K562 (cell line): ENCODE data around the gene CSRNP2. TPM values are rescaled to one million over a fixed set of nuclear protein-coding genes. Genes with fewer than 3 reads are reported as not detected.

ENCODE experiments used
- ADNP ChIP-seq: fragments of 200-800 bp; sonication (Bioruptor generic); IDR thresholded peaks from 2 replicates; pipeline ENCODE4 v1.6.1; 2016; ENCODE audit warnings: missing genetic modification characterization, missing compliant biosample characterization
- HOXB6 ChIP-seq: fragments of 250-450 bp; sonication (Bioruptor Pico); IDR thresholded peaks from 2 replicates; pipeline ENCODE4 v1.5.1; 2022; ENCODE audit warnings: mild to moderate bottlenecking, borderline replicate concordance
- MEF2D ChIP-seq: conservative IDR thresholded peaks from 2 replicates; pipeline ENCODE4 v1.6.1; 2016; ENCODE audit warnings: low read depth, missing genetic modification characterization, missing compliant biosample characterization
- NCOA2 ChIP-seq, 2 experiments: fragments of 450-650 bp; IDR thresholded peaks; 2 replicates each; pipeline ENCODE4 v1.6.1; 2018; ENCODE audit warnings: mild to moderate bottlenecking in 2 of 2, moderate library complexity in 1 of 2; ENCODE audit not compliant: partially characterized antibody in 2 of 2
- NFYB ChIP-seq: IDR thresholded peaks from 2 replicates; pipeline ENCODE4 v1.6.1; 2011; ENCODE audit warnings: mild to moderate bottlenecking, moderate library complexity; ENCODE audit not compliant: insufficient read length; ENCODE audit errors: extremely low read depth
- RAD21 ChIP-seq, 2 experiments: fragments of 250-450 bp in 1 of 2; fragments of 450-650 bp in 1 of 2; sonication (Bioruptor Pico) in 1 of 2; formaldehyde crosslinking in 1 of 2; IDR thresholded peaks in 1 of 2; conservative IDR thresholded peaks in 1 of 2; 2 replicates each; pipeline versions ENCODE4 v1.4.0 to v1.8.0; 2020 to 2022; ENCODE audit warnings: mild to moderate bottlenecking in 2 of 2, moderate library complexity in 1 of 2
- RBM25 ChIP-seq: fragments of 200-400 bp; formaldehyde crosslinking; IDR thresholded peaks from 2 replicates; pipeline ENCODE4 v1.6.1; 2018; ENCODE audit warnings: low read length, low read depth, moderate library complexity; ENCODE audit not compliant: severe bottlenecking
- SMARCC2 ChIP-seq: fragments of 450-650 bp; IDR thresholded peaks from 2 replicates; pipeline ENCODE4 v1.6.1; 2017; ENCODE audit warnings: antibody characterized with exemption, moderate library complexity, mild to moderate bottlenecking, low read depth
- TARDBP ChIP-seq: fragments of 450-650 bp; IDR thresholded peaks from 2 replicates; pipeline ENCODE4 v1.6.1; 2016
- ZNF124 ChIP-seq: sonication (generic); formaldehyde crosslinking; IDR thresholded peaks from 2 replicates; pipeline ENCODE4 v1.8.1; 2022; ENCODE audit warnings: missing genetic modification reagents
- ZNF263 ChIP-seq: sonication (generic); formaldehyde crosslinking; IDR thresholded peaks from 2 replicates; pipeline ENCODE4 v1.8.0; 2022; ENCODE audit warnings: mild to moderate bottlenecking, missing genetic modification reagents, borderline replicate concordance
- ZNF282 ChIP-seq: sonication (generic); formaldehyde crosslinking; IDR thresholded peaks from 2 replicates; pipeline ENCODE4 v1.8.1; 2023; ENCODE audit warnings: missing genetic modification reagents
- ZNF79 ChIP-seq: fragments of 250-450 bp; sonication (Bioruptor Pico); IDR thresholded peaks from 2 replicates; pipeline ENCODE4 v1.4.0; 2020; ENCODE audit warnings: low read depth, mild to moderate bottlenecking, moderate library complexity
- polyA plus RNA-seq, 8 experiments: library from polyadenylated mRNA; depleted of rRNA in 4 of 8; stranded (reverse) in 5 of 8; unstranded in 3 of 8; fragments of >200 nt; fragmentation: Nextera tagmentation in 2 of 8; fragmentation: Illumina TruSeq in 1 of 8; extraction: Ambion mirVana in 2 of 8; extraction: Trizol in 1 of 8; gene quantifications; 2 replicates each; pipeline versions ENCODE4 v1.2.1 to v1.2.3, GENCODE V29; 2011 to 2014; ENCODE audit warnings: inconsistent platforms in 1 of 8, missing spikeins in 1 of 8
- total RNA-seq, 7 experiments: library from RNA; depleted of rRNA in 6 of 7; stranded (reverse); fragments of >200 nt in 6 of 7; fragmentation: Illumina TruSeq in 2 of 7; extraction: Trizol in 2 of 7; gene quantifications; 2 replicates each; pipeline versions ENCODE4 v1.2.1 to v1.2.3, GENCODE V29; 2011 to 2021; ENCODE audit warnings: low replicate concordance in 1 of 7
- TF ChIP-seq, protein P1 (sequence below): fragments of 250-450 bp; sonication (Bioruptor Pico); IDR thresholded peaks from 2 replicates; pipeline ENCODE4 v1.4.0; 2020; ENCODE audit warnings: borderline replicate concordance
- TF ChIP-seq, protein P2 (sequence below): fragments of 250-450 bp; sonication (Bioruptor Pico); IDR thresholded peaks from 2 replicates; pipeline ENCODE4 v1.8.0; 2021; ENCODE audit warnings: borderline replicate concordance, mild to moderate bottlenecking, moderate library complexity; ENCODE audit not compliant: poor library complexity, severe bottlenecking
- TF ChIP-seq, protein P3 (sequence below): fragments of 450-650 bp; IDR thresholded peaks from 2 replicates; pipeline ENCODE4 v1.6.1; 2017; ENCODE audit warnings: antibody characterized with exemption
- TF ChIP-seq, protein P4 (sequence below): fragments of 200-400 bp; formaldehyde crosslinking; IDR thresholded peaks from 2 replicates; pipeline ENCODE4 v1.6.1; 2017; ENCODE audit warnings: mild to moderate bottlenecking, low read depth, low read length, moderate library complexity
- TF ChIP-seq, protein P5 (sequence below): fragments of 450-650 bp; IDR thresholded peaks from 2 replicates; pipeline ENCODE4 v1.7.0; 2016; ENCODE audit warnings: borderline replicate concordance

The CSRNP2 gene
- total and polyA plus RNA-seq, 9 of the 15 experiments (the other 6 are each of a cell fraction or from before 2014, with no cell fraction given) = 1.6 to 13.9 (median 5.9) TPM

DNA sequence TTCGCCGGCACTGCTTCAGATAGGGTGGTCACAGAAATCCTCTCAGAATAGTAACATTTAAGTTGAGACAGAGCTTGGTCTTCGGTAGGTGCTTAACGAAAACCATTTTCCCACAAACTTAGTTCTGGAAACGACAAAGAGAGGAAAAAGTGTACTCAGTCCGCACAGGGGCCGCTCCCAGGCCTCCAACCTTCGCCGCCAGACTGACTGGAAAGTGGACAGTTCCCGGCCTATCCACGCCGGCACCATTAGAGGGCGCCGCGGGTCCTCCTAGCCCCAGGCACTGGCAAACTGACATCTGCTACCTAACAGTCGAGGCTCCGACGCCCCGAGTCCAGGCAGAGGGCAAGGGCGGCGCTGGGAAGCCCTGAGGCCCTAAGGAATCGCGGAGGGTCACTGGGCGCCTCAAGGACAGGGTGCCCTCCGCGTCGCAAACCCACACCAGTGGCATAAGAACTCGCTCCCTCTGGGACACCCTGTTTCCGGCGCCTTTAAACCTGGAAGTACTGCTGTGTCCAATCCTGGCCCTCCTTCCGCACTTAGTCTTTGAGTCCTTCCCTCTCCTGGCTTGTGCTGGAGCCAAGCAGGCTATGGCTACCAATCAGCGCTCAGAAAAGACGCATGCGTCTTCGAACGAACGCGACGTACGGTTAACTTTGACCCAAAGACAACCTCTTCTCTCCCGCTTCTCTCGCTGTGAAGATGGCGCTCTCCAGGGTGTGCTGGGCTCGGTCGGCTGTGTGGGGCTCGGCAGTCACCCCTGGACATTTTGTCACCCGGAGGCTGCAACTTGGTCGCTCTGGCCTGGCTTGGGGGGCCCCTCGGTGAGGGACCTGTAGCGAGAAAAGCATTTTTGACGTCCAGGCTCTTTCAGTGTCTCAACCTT is 35.5 kb downstream of the CSRNP2 start, which contains the start of gene LETMD1 (continued):
- TF ChIP-seq ADNP (no peak), RBM25 (no peak), HOXB6 (CRISPR knock-in tag) (no peak), MEF2D (tag) (0 out of 2 replicates have a peak, but pooled peaks have one; percentile 51), TARDBP (0 out of 2 replicates have a peak, but pooled peaks have one; percentile 54), NFYB (peak; percentile 74), ZNF282 (CRISPR knock-in tag) (no peak), SMARCC2 (no peak), NCOA2 (IDR thresholded peaks at IDR 0.05; ENCODE audit: partially characterized antibody in 2 of 2) (no peak), RAD21 (CRISPR knock-in tag; conservative IDR thresholded peaks at IDR 0.05 in 1 of 2, IDR thresholded peaks at IDR 0.05 in 1 of 2) (peak; percentile 81 to 84), ZNF124 (CRISPR knock-in tag) (no peak), ZNF263 (CRISPR knock-in tag) (no peak; the same call in 1 of the 2 replicates), ZNF79 (CRISPR knock-in tag) (no peak)
- TF ChIP-seq, protein P1, sequence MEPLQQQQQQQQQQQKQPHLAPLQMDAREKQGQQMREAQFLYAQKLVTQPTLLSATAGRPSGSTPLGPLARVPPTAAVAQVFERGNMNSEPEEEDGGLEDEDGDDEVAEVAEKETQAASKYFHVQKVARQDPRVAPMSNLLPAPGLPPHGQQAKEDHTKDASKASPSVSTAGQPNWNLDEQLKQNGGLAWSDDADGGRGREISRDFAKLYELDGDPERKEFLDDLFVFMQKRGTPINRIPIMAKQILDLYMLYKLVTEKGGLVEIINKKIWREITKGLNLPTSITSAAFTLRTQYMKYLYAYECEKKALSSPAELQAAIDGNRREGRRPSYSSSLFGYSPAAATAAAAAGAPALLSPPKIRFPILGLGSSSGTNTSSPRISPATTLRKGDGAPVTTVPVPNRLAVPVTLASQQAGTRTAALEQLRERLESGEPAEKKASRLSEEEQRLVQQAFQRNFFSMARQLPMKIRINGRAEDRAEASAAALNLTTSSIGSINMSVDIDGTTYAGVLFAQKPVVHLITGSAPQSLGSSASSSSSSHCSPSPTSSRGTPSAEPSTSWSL = no peak
- TF ChIP-seq, protein P2, sequence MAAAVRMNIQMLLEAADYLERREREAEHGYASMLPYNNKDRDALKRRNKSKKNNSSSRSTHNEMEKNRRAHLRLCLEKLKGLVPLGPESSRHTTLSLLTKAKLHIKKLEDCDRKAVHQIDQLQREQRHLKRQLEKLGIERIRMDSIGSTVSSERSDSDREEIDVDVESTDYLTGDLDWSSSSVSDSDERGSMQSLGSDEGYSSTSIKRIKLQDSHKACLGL = no peak
- TF ChIP-seq, protein P3, sequence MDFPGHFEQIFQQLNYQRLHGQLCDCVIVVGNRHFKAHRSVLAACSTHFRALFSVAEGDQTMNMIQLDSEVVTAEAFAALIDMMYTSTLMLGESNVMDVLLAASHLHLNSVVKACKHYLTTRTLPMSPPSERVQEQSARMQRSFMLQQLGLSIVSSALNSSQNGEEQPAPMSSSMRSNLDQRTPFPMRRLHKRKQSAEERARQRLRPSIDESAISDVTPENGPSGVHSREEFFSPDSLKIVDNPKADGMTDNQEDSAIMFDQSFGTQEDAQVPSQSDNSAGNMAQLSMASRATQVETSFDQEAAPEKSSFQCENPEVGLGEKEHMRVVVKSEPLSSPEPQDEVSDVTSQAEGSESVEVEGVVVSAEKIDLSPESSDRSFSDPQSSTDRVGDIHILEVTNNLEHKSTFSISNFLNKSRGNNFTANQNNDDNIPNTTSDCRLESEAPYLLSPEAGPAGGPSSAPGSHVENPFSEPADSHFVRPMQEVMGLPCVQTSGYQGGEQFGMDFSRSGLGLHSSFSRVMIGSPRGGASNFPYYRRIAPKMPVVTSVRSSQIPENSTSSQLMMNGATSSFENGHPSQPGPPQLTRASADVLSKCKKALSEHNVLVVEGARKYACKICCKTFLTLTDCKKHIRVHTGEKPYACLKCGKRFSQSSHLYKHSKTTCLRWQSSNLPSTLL = no peak
- TF ChIP-seq, protein P4, sequence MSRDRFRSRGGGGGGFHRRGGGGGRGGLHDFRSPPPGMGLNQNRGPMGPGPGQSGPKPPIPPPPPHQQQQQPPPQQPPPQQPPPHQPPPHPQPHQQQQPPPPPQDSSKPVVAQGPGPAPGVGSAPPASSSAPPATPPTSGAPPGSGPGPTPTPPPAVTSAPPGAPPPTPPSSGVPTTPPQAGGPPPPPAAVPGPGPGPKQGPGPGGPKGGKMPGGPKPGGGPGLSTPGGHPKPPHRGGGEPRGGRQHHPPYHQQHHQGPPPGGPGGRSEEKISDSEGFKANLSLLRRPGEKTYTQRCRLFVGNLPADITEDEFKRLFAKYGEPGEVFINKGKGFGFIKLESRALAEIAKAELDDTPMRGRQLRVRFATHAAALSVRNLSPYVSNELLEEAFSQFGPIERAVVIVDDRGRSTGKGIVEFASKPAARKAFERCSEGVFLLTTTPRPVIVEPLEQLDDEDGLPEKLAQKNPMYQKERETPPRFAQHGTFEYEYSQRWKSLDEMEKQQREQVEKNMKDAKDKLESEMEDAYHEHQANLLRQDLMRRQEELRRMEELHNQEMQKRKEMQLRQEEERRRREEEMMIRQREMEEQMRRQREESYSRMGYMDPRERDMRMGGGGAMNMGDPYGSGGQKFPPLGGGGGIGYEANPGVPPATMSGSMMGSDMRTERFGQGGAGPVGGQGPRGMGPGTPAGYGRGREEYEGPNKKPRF = no peak
- TF ChIP-seq, protein P5, sequence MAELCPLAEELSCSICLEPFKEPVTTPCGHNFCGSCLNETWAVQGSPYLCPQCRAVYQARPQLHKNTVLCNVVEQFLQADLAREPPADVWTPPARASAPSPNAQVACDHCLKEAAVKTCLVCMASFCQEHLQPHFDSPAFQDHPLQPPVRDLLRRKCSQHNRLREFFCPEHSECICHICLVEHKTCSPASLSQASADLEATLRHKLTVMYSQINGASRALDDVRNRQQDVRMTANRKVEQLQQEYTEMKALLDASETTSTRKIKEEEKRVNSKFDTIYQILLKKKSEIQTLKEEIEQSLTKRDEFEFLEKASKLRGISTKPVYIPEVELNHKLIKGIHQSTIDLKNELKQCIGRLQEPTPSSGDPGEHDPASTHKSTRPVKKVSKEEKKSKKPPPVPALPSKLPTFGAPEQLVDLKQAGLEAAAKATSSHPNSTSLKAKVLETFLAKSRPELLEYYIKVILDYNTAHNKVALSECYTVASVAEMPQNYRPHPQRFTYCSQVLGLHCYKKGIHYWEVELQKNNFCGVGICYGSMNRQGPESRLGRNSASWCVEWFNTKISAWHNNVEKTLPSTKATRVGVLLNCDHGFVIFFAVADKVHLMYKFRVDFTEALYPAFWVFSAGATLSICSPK = no peak
